Calu3 (cell line): ENCODE data around the gene RBBP6. TPM values are rescaled to one million over a fixed set of nuclear protein-coding genes. Genes with fewer than 3 reads are reported as not detected.

Experiments used
- BruUV-seq: library from RNA; stranded (reverse); fragments of 400-500 nt; replicated peaks from 2 replicates; lab custom pipeline; 2021; lab: Mats Ljungman, UMichigan
- CTCF ChIA-PET: fragments of 300-600 bp; sonication (Branson Sonifier 250); formaldehyde crosslinking; loops from one replicate; lab custom pipeline; 2022; ENCODE audit warnings: antibody characterized with exemption; lab: Charles Lee
- DNase-seq: peaks from one replicate; pipeline ENCODE4 v3.0.0; 2022
- H3K27ac Mint-ChIP-seq: one replicate; pipeline ENCODE4 v1.8.0; 2022; ENCODE audit warnings: mixed read lengths; ENCODE audit not compliant: unreplicated experiment
- H3K27me3 Mint-ChIP-seq: one replicate; pipeline ENCODE4 v1.8.0; 2022; ENCODE audit warnings: mixed read lengths; ENCODE audit not compliant: unreplicated experiment
- H3K36me3 Mint-ChIP-seq: one replicate; pipeline ENCODE4 v1.8.0; 2022; ENCODE audit warnings: mild to moderate bottlenecking, moderate library complexity, mixed read lengths; ENCODE audit not compliant: insufficient read depth, unreplicated experiment
- H3K4me1 Mint-ChIP-seq: one replicate; pipeline ENCODE4 v1.8.0; 2022; ENCODE audit warnings: mild to moderate bottlenecking, low read depth, mixed read lengths; ENCODE audit not compliant: unreplicated experiment
- H3K4me3 Mint-ChIP-seq: one replicate; pipeline ENCODE4 v1.8.0; 2022; ENCODE audit warnings: mild to moderate bottlenecking, low read depth, moderate library complexity, mixed read lengths; ENCODE audit not compliant: unreplicated experiment
- H3K9me3 Mint-ChIP-seq: one replicate; pipeline ENCODE4 v1.8.0; 2022; ENCODE audit warnings: low read depth, mixed read lengths; ENCODE audit not compliant: unreplicated experiment
- intact Hi-C: fragments of 100-400 bp; cut with micrococcal nuclease; formaldehyde crosslinking; loops from one replicate; pipeline ENCODE4 v1.10.0; 2022; ENCODE audit not compliant: unreplicated experiment
- total RNA-seq: library from RNA; stranded (reverse); gene quantifications from 2 replicates; pipeline ENCODE4 v1.2.3, GENCODE V29; 2022
- TF ChIP-seq, protein P1 (sequence below): fragments of 200-600 bp; IDR thresholded peaks from one replicate; pipeline ENCODE4 v1.8.0; 2022; ENCODE audit warnings: antibody characterized with exemption; ENCODE audit not compliant: unreplicated experiment

The RBBP6 gene
- total RNA-seq, 1 experiment from 2014 or later = 56.8 TPM

DNA sequence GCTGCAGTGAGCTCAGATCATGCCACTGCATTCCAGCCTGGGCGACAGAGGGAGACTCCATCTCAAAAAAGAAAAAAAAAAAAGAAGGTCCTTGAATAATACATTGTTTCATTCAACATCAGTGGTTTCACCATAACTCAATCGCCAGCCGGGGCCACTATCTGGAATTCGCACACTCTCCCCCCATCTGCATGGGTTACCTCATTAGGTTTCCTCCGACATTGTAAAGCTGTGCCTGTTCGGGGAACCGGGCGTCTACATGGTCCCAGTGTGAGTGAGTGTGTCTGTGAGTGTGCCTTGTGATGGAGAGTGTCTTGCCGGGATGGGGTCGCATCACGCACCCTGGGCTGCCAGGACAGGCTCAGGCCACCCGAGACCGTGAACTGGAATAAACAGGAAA lies 16.6 kb upstream of the RBBP6 start:
- H3K27ac Mint-ChIP-seq = no peak overlapping the region
- TF ChIP-seq, protein P1, sequence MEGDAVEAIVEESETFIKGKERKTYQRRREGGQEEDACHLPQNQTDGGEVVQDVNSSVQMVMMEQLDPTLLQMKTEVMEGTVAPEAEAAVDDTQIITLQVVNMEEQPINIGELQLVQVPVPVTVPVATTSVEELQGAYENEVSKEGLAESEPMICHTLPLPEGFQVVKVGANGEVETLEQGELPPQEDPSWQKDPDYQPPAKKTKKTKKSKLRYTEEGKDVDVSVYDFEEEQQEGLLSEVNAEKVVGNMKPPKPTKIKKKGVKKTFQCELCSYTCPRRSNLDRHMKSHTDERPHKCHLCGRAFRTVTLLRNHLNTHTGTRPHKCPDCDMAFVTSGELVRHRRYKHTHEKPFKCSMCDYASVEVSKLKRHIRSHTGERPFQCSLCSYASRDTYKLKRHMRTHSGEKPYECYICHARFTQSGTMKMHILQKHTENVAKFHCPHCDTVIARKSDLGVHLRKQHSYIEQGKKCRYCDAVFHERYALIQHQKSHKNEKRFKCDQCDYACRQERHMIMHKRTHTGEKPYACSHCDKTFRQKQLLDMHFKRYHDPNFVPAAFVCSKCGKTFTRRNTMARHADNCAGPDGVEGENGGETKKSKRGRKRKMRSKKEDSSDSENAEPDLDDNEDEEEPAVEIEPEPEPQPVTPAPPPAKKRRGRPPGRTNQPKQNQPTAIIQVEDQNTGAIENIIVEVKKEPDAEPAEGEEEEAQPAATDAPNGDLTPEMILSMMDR = no peak
- CTCF ChIA-PET = interaction anchor here (0.7 kb wide), 1 partner anchor 1556 kb away, joined by 3 read pairs; no protein-coding TSS in a partner anchor
- H3K27me3 Mint-ChIP-seq = peaks cover 11% of the 10 kb centered on the region
- peaks cover 8% of the 10 kb centered on the region for H3K4me1 Mint-ChIP-seq
- no TSS peak for BruUV-seq
- no peaks in the 10 kb centered on the region for H3K9me3 Mint-ChIP-seq
- intact Hi-C loops = no loop called here
- no peak overlapping the region for H3K4me3 Mint-ChIP-seq
- no peak for DNase-seq
- no peaks in the 10 kb centered on the region for H3K36me3 Mint-ChIP-seq

DNA sequence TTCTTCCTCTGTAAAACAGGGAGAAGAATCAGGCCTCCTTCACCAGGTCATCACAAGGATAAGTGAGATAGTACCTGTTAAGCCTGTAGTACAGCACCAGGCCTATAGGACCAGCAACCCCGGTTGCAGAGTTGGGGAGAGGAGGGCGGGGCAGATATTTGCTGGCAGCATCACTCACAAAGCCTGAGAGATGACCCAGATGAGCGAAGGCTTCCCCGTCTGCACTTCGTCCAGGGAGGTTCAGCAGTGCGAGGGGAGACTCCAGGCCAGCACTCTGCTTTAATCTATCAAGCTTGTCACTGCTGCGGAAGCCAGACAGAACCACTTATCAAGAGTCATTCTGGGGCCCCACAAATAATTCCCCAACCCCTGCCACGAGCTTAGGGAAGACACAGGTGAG lies 15.8 kb upstream of the RBBP6 start:
- H3K4me1 Mint-ChIP-seq = peaks cover 8% of the 10 kb centered on the region
- H3K27ac Mint-ChIP-seq = no peak overlapping the region
- CTCF ChIA-PET = no interaction called here
- no peak overlapping the region for H3K4me3 Mint-ChIP-seq
- intact Hi-C loops = no loop called here
- TF ChIP-seq, protein P1 = no peak
- H3K27me3 Mint-ChIP-seq = peaks cover 11% of the 10 kb centered on the region
- BruUV-seq = no TSS peak
- no peaks in the 10 kb centered on the region for H3K36me3 Mint-ChIP-seq
- H3K9me3 Mint-ChIP-seq = no peaks in the 10 kb centered on the region
- DNase-seq = no peak

DNA sequence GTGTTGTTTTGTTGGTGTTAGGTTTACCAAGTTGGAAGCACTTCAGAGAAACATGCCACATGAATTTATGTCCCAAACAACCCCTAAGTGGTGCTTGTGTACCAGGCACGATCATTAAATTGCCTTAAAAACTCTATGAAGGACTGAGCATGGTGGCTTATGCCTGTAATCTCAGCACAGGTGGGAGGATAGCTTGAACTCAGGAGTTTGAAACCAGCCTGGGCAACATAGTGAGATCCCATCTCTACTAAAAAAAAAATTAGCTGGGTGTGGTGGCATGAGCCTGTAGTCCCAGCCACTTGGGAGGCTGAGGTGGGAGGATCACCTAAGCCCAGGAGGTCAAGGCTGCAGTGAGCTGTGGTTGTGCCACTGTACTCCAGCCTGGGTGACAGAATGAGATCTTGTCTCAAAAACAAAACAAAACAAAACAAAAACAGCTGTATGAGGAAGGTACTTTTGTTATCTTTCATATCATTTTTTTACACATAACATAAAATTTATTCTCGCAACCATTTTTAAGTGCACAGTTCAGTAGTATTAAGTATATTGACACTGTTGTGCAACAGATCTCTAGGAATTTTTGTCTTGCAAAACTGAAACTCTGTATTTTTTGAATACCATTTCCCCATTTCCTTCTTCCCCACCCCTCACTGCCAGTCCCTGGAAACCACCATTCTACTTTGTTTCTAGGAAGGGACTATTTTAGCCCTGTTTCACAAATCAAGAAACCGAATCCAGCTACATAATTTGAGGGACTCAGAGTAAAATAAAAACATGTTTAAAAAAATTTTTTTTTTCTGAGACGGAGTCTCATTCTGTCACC lies 14.3 kb upstream of the RBBP6 start:
- no peak overlapping the region for H3K27ac Mint-ChIP-seq
- DNase-seq = no peak
- CTCF ChIA-PET = no interaction called here

DNA sequence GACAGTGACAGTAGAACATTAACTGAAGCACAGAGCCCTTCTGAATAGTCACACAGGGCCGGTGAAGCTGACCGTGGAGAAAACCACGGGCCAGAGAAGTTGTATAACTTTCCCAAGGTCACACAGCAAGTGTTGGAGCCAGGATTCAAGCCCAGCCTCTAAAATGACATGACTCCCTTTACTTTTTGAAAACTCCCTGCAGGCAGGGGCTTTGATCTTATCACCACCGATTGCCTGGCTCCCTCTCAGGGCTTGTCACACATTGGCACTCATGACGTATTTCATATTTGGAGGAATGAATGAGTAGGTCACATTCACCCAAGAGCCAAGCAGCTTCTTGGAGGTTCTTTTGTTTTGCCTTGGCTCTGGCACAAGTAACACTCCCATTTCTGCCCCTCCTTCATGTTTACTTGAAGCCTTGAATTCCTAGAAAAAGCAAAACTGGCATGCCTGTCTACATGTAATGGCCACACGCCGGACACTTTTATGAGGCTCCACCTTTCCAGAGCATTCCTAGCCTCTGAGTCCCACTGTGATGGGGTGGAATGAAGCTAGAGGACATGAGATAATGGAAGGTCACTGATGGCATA lies 13.3 kb upstream of the RBBP6 start:
- intact Hi-C loops = no loop called here
- Mint-ChIP-seq H3K4me3 (no peak overlapping the region), H3K4me1 (peaks cover 5% of the 10 kb centered on the region), H3K36me3 (no peaks in the 10 kb centered on the region), H3K9me3 (no peaks in the 10 kb centered on the region), H3K27ac (no peak overlapping the region), H3K27me3 (peaks cover 11% of the 10 kb centered on the region)
- DNase-seq = no peak
- TF ChIP-seq, protein P1 = no peak
- no TSS peak for BruUV-seq
- CTCF ChIA-PET = interaction anchor here (0.6 to 1.6 kb wide), 2 partner anchors 9 to 615 kb away, joined by 4 to 5 read pairs; no protein-coding TSS in a partner anchor

More for the DNA sequence above, 14.3 kb upstream of the RBBP6 start:
- TF ChIP-seq, protein P1 = no peak
- no peaks in the 10 kb centered on the region for H3K9me3 Mint-ChIP-seq
- H3K4me1 Mint-ChIP-seq = peaks cover 8% of the 10 kb centered on the region
- H3K36me3 Mint-ChIP-seq = no peaks in the 10 kb centered on the region
- H3K4me3 Mint-ChIP-seq = no peak overlapping the region
- no TSS peak for BruUV-seq
- intact Hi-C loops = no loop called here
- peaks cover 11% of the 10 kb centered on the region for H3K27me3 Mint-ChIP-seq
